Panc1 (cell line): ENCODE measurements around the gene CAD.

ENCODE experiments used
- TF ChIP-seq, protein P1 (sequence below), 2 experiments: IDR thresholded peaks; 2 replicates each; pipeline ENCODE4 v1.6.1; 2011 to 2012; ENCODE audit warnings: low read depth in 2 of 2, control low read depth in 1 of 2, low read length in 1 of 2, mild to moderate bottlenecking in 1 of 2, moderate library complexity in 1 of 2; ENCODE audit not compliant: insufficient read depth in 1 of 2
- TF ChIP-seq, protein P2 (sequence below): fragments of 450-650 bp; IDR thresholded peaks from 2 replicates; pipeline ENCODE4 v1.5.1; 2017; ENCODE audit warnings: mild to moderate bottlenecking

DNA sequence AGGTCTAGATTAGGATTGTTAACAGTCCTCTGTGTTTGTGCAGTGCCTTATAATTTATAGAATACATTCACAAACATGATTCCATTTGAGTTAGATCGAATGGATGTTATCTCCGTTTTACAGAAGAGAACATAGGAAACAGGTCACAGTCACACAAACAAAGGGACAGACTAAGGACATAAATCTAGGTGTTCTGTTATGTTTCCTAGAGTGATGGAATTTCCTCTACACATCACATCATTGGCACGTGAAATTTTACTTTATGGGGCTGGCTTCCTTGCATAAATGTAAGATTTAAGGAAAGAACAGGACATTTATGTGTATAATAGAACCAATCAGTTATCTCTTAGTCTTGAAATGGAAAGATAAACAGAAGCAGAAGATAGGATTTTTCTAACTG is 71.4 kb downstream of the CAD start:
- TF ChIP-seq, protein P1, sequence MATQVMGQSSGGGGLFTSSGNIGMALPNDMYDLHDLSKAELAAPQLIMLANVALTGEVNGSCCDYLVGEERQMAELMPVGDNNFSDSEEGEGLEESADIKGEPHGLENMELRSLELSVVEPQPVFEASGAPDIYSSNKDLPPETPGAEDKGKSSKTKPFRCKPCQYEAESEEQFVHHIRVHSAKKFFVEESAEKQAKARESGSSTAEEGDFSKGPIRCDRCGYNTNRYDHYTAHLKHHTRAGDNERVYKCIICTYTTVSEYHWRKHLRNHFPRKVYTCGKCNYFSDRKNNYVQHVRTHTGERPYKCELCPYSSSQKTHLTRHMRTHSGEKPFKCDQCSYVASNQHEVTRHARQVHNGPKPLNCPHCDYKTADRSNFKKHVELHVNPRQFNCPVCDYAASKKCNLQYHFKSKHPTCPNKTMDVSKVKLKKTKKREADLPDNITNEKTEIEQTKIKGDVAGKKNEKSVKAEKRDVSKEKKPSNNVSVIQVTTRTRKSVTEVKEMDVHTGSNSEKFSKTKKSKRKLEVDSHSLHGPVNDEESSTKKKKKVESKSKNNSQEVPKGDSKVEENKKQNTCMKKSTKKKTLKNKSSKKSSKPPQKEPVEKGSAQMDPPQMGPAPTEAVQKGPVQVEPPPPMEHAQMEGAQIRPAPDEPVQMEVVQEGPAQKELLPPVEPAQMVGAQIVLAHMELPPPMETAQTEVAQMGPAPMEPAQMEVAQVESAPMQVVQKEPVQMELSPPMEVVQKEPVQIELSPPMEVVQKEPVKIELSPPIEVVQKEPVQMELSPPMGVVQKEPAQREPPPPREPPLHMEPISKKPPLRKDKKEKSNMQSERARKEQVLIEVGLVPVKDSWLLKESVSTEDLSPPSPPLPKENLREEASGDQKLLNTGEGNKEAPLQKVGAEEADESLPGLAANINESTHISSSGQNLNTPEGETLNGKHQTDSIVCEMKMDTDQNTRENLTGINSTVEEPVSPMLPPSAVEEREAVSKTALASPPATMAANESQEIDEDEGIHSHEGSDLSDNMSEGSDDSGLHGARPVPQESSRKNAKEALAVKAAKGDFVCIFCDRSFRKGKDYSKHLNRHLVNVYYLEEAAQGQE (IDR thresholded peaks at IDR 0.05; ENCODE audit: insufficient read depth in 1 of 2, low read depth in 2 of 2, low read length in 1 of 2): no peak
- TF ChIP-seq, protein P2, sequence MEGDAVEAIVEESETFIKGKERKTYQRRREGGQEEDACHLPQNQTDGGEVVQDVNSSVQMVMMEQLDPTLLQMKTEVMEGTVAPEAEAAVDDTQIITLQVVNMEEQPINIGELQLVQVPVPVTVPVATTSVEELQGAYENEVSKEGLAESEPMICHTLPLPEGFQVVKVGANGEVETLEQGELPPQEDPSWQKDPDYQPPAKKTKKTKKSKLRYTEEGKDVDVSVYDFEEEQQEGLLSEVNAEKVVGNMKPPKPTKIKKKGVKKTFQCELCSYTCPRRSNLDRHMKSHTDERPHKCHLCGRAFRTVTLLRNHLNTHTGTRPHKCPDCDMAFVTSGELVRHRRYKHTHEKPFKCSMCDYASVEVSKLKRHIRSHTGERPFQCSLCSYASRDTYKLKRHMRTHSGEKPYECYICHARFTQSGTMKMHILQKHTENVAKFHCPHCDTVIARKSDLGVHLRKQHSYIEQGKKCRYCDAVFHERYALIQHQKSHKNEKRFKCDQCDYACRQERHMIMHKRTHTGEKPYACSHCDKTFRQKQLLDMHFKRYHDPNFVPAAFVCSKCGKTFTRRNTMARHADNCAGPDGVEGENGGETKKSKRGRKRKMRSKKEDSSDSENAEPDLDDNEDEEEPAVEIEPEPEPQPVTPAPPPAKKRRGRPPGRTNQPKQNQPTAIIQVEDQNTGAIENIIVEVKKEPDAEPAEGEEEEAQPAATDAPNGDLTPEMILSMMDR: no peak
